Left hindlimb (tissue), 1 donor: ENCODE measurements around the gene ARHGEF1.

Source experiments
- DNase-seq: peaks from one replicate; pipeline ENCODE4 v3.0.0-alpha.2; 2018

ARHGEF1 gene

DNA sequence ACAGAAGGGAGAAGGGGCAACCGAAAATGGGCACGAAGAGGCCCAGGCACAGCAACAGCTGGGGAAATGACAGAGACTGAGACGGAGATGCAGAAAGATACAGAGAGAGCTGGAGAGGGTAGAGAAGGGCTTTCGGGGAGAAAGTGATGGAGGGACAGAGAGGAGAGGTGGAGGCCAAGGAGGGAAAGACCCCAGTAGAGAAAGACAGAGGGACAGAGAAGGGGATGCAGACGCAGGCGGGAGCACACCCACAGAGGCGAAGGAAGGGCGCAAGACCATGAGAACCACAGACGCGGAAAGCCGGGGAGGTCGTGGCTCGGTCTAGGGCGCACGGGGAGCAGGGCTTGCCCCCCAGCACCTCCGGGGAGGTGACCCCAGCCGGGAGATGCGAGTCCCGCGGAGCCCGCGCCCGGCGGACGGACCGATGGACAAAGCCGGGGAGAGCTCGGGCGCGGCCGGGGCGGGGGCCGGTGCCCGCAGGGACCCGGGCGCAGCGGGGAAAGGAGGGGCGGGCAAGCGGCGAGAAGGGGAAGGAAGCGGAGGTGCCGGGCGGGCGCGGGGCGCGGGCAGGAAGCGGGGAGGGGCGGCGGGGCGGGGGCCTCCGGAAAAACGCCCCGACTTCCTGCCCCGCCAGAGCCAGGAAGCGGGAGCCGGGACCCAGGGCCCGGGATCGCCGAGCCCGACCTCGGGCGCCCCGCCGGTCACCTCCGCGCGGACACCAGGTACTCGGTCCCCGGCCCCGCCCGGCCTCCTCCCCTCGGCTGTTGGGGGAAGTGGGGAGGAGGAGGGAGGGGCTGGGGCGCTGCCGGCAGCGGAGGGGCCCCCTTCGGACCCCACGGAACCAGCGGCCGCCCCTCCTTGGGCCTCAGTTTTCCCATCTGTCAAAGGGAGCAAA, at the start of gene ARHGEF1:
Gene ARHGEF1, plus strand, starts transcription at position 617 of the 895 bp plus-strand sequence. CDS start 4,899 bp downstream, outside the sequence.
- peak; percentile 60 for DNase-seq

- DNase-seq, result no peak
These were observed 44.8 kb upstream of the ARHGEF1 start for GRCh38 chr19:41837981-41838708.

DNA sequence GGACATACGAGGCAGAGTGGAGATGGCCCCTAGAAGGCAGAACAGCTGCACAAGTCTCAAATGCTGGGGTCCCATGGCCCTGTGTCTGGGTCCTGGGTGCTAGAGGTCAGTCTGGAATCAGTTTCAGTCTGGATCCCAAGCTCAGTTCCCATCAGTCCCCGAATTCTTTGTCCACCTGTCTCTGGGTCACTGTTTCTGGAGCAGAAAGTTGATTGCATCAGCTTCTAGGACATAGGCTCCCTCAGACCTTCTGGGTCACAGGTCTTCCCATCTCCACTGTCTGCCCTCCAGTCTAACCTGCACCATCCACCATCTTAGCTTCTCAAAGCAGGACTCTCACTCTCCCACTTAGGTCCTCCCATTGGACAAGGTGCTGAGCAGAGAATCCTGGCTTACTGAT, 43.8 kb upstream of the ARHGEF1 start:
- no peak for DNase-seq

DNA sequence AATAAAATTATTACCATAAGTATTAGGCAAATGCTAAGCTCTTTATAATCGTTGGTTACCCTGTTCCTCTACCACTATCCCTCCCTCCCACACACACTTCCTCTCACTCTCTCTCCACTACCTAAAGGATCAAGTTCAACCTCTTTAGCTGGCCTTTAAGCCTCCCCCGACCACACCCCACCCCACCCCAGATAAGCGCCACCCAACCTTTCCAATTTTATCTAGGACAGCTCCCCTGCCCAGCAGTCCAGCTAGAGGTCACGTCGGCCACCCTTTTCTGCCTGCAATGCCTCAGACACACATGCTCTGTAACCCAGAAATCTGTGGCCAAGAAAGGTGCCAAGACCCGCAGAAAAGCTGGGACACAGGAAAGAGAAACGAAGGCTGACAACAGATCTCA, 39.6 kb upstream of the ARHGEF1 start:
- no peak for DNase-seq

DNA sequence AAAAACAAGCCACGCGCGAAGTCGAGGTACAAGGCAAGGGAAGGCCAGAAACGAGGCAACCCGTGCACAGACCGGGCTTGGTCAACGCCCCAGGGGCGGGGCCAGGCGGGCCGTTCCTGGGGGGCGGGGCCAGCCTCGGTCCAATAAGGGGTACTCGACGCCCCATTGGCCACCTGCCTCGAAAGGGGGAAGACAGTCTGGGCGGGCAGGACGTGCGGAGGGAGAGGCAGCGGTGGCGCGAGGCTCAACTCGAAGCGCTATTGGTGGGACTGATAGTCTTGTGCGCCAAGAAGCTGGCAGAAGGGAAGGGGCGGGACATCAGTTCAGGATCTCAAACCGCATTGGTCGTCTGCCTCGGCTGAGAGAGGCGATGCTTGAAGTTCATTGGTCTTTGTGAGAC, 38.4 kb upstream of the ARHGEF1 start, which contains the start of gene LYPD4:
Gene LYPD4, minus strand, starts transcription at position 83 of the 400 bp plus-strand sequence. CDS start 5,398 bp downstream, outside the sequence.
- DNase-seq, result no peak

DNA sequence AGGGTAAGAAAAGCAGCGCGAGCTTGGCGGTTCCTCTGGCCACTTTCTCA, 38.2 kb upstream of the ARHGEF1 start, which contains the start of gene DMRTC2:
Gene DMRTC2, plus strand, starts transcription at position 42 of the 50 bp plus-strand sequence. CDS start 2,387 bp downstream, outside the sequence.
- DNase-seq, result no peak

- no peak for DNase-seq
These were observed 37.9 kb upstream of the ARHGEF1 start for GRCh38 chr19:41845051-41845590.

DNA sequence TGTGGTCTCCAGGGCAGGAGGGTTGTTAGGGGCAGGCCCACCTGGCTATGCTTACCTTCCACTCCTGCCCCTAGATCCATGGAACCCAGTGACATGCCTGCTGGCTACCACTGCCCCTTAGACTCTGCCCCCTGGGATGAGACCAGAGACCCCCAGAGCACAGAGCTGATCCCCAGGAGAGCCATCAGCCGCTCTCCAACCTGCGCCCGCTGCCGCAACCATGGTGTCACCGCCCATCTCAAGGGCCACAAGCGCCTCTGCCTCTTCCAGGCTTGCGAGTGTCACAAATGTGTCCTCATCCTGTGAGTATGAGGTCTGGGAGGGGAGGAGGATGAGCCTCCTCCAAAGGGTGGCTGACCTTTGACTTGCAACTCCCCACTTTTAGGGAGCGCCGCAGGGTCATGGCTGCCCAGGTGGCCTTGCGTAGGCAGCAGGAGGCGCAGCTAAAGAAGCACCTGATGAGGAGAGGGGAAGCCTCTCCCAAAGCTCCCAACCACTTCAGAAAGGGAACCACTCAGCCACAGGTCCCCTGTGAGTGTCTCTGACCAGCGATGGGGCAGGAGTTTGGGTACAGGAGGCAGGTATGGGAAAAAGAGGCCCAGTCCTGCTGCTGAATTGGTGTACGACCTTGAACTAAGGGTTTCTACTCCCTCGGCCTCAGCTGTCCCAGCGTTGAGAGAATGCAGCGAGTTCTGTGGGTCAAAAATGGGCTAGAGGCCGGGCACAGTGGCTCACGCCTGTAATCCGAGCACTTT, 35.5 kb upstream of the ARHGEF1 start:
- DNase-seq, result no peak

DNA sequence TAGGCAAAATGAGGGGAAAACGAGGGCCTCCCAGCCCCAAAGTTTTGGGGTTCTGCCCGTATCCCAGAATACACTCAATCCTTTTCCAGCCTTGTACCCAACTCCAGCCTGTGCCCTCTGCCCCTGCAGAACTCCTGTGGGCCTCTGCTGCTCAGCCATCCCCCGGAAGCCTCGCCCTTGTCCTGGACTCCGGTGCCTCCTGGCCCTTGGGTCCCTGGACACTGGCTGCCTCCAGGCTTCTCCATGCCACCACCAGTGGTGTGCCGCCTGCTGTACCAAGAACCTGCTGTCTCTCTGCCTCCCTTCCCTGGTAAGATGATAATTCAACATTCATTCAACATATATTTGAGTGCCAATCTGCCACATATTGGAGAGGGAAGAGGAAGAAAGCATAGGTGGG, 34.3 kb upstream of the ARHGEF1 start:
- no peak for DNase-seq

- DNase-seq, result no peak
These were observed 33.9 kb upstream of the ARHGEF1 start for GRCh38 chr19:41849067-41849466.

DNA sequence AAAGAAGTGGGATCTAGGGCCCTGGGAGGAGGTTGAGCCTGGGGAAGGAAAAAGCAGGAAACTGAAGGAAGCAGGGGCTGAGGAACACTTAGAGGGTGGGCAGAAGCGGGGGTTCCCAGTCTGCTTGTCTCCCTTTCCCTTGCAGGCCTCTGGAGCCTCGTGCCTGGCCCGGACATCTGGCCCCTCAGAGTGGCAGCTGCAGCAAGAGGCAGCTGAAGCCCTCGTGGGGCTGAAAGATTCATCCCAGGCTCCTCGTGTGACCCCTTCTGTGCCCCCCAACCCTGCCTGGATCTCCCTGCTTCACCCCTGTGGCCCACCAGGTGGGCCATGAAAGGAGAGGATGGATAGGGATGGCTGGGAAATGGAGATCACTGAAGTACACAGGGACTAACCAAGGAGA, 32.6 kb upstream of the ARHGEF1 start:
- DNase-seq, result no peak

DNA sequence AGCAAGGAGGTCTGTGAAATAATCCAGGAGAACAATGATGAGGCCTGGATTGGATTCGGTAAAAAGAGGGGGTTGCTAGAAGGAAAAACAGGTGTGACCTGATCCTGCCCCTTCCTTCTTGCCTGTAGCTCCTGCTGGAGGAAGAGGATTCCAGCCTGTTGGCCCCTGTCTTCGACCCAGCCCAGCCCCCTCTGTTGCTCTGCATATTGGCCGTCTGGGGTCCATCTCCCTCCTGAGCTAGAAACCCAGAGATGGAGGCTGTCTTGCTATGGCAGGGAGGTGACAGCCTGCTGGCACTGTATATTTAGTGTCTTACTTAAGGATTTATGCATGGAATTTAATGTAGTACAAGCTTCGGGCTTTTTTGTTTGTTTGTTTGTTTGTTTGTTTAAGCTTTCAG, 31.5 kb upstream of the ARHGEF1 start:
- no peak for DNase-seq

- DNase-seq, result no peak
These were observed 29.6 kb upstream of the ARHGEF1 start for GRCh38 chr19:41853344-41853743.

GRCh38 chr19:41853768-41854167, 29.2 kb upstream of the ARHGEF1 start:
- DNase-seq, result no peak

DNA sequence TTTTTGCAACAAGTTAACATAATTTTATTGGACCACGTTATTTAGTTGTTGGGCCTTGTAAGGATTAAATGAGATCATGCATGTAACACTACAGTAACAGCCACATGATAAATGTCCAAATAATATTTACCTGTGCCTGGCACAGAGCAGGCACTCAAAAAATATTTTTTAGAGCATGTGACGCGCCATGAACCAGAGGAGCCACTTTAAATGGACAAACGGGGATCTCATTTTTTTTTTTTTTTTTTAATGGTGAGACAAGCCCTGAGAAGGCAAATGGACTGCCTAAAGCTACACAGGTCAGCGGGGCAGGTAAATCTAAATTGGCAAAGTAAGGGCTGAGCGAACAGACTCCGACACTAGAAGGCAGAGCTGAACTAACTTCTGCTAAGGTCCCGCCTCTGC, 23.8 kb upstream of the ARHGEF1 start:
- no peak for DNase-seq

DNA sequence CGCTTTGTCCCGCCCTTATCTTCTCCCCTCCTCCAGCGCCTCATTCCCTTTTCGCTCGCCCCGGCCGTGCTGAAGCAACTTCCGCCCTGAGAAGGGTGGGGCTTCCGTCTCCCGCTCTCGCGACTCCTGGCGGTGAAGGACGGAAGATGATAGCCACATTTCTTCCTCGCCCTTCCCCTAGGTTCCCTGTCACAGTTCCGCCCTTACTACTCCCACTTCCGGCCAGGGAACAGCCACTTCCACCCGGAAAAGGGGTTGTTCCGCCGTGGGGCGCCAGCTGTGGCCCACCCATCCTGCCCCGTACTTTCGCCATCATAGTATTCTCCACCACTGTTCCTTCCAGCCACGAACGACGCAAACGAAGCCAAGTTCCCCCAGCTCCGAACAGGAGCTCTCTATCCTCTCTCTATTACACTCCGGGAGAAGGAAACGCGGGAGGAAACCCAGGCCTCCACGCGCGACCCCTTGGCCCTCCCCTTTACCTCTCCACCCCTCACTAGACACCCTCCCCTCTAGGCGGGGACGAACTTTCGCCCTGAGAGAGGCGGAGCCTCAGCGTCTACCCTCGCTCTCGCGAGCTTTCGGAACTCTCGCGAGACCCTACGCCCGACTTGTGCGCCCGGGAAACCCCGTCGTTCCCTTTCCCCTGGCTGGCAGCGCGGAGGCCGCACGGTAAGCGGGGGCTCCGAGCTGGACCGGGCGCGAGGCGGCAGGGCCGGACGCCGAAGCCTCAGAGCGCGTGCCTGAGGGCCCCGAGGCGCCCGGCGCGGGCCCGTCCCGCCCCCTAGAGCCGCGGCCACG, 23.2 kb upstream of the ARHGEF1 start, which contains the start of gene RPS19:
Gene RPS19, plus strand, starts transcription at position 638 of the 801 bp plus-strand sequence. CDS start 520 bp downstream, outside the sequence.
- peak; percentile 99 for DNase-seq

GRCh38 chr19:41860419-41861115, 22.4 kb upstream of the ARHGEF1 start:
- peak; percentile 64 for DNase-seq

GRCh38 chr19:41861116-41861768, 21.7 kb upstream of the ARHGEF1 start:
- DNase-seq, result no peak

DNA sequence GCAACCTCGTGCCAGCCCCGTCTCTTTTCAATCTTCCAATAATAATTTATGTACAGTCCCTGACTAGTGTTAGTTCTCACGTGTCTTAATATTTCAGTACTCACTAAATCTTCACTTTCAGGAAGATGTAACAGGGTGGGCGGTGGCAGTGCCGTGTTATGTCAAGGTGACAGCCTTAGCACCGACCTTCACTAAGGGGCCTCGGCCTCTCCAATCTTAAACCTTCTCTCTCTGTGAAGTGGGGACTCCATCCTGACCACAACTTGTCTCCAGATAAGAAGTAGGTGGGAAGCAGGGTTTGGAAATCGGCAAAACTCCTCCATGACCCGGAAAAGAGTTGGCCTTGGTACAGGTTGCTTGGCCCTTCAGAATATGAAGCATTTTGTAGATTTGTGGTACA, 21.1 kb upstream of the ARHGEF1 start:
- no peak for DNase-seq

- DNase-seq, result no peak
These were observed 20.5 kb upstream of the ARHGEF1 start for GRCh38 chr19:41862445-41862986.
